ENCODE data around the gene UGT1A5.

DNA sequence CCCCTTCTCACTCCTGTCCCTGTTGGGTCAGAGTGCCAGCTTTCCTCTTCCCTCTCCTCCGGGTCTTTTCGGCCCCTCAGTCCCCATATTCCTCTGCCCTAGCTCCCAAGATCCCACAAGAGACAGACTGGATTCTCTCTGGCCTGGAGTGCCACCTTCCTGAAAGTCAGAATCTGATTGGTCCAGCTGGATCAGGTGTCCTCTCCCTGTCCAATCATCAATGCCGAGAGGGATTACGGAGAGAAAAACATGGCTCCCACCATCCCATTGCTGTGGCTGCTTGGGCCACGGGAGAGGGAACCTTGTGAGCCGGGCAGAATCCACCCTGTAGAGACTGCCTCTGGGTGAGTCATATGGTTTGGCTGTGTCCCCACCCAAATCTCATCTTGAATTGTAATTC is 62.7 kb downstream of the UGT1A5 start:
- TF ChIP-seq, protein P1, sequence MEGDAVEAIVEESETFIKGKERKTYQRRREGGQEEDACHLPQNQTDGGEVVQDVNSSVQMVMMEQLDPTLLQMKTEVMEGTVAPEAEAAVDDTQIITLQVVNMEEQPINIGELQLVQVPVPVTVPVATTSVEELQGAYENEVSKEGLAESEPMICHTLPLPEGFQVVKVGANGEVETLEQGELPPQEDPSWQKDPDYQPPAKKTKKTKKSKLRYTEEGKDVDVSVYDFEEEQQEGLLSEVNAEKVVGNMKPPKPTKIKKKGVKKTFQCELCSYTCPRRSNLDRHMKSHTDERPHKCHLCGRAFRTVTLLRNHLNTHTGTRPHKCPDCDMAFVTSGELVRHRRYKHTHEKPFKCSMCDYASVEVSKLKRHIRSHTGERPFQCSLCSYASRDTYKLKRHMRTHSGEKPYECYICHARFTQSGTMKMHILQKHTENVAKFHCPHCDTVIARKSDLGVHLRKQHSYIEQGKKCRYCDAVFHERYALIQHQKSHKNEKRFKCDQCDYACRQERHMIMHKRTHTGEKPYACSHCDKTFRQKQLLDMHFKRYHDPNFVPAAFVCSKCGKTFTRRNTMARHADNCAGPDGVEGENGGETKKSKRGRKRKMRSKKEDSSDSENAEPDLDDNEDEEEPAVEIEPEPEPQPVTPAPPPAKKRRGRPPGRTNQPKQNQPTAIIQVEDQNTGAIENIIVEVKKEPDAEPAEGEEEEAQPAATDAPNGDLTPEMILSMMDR (IDR thresholded peaks at IDR 0.05; ENCODE audit: insufficient read depth, low read length, poor library complexity, severe bottlenecking) = no peak
- no peak for TF ChIP-seq EZH2phosphoT487 (conservative IDR thresholded peaks at IDR 0.05; ENCODE audit: low read length)

Data from SU-DHL-6 (cell line).